ENCODE data around the gene ECSCR. TPM values are rescaled to one million over a fixed set of nuclear protein-coding genes. Genes with fewer than 3 reads are reported as not detected.

The ECSCR gene
- total and polyA plus RNA-seq, 2 of the 8 experiments (the other 6 are each of a cell fraction or from before 2014, with no cell fraction given), result 2.7 to 7.2 TPM

DNA sequence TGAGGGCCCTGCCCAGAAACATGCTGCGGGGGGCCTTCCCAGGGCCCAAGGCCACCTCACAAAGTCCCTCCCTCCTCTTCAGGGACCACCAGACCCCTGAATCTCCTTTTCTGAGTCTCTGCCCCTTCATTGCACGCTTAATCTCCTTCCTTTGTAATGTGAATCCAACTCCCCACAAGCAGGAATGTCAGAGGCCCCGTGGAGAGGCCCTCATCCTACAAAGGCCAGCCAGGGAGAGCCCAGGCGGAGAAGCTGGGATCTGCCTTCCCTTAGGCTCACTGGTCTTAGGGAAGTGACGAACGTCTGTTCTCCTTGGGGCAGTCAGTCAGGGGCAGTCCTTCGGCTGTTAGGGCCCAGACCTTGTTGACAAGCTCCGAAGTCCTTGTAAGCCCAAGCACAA lies 10.6 kb upstream of the ECSCR start (continued):
- TF ChIP-seq, protein P1, sequence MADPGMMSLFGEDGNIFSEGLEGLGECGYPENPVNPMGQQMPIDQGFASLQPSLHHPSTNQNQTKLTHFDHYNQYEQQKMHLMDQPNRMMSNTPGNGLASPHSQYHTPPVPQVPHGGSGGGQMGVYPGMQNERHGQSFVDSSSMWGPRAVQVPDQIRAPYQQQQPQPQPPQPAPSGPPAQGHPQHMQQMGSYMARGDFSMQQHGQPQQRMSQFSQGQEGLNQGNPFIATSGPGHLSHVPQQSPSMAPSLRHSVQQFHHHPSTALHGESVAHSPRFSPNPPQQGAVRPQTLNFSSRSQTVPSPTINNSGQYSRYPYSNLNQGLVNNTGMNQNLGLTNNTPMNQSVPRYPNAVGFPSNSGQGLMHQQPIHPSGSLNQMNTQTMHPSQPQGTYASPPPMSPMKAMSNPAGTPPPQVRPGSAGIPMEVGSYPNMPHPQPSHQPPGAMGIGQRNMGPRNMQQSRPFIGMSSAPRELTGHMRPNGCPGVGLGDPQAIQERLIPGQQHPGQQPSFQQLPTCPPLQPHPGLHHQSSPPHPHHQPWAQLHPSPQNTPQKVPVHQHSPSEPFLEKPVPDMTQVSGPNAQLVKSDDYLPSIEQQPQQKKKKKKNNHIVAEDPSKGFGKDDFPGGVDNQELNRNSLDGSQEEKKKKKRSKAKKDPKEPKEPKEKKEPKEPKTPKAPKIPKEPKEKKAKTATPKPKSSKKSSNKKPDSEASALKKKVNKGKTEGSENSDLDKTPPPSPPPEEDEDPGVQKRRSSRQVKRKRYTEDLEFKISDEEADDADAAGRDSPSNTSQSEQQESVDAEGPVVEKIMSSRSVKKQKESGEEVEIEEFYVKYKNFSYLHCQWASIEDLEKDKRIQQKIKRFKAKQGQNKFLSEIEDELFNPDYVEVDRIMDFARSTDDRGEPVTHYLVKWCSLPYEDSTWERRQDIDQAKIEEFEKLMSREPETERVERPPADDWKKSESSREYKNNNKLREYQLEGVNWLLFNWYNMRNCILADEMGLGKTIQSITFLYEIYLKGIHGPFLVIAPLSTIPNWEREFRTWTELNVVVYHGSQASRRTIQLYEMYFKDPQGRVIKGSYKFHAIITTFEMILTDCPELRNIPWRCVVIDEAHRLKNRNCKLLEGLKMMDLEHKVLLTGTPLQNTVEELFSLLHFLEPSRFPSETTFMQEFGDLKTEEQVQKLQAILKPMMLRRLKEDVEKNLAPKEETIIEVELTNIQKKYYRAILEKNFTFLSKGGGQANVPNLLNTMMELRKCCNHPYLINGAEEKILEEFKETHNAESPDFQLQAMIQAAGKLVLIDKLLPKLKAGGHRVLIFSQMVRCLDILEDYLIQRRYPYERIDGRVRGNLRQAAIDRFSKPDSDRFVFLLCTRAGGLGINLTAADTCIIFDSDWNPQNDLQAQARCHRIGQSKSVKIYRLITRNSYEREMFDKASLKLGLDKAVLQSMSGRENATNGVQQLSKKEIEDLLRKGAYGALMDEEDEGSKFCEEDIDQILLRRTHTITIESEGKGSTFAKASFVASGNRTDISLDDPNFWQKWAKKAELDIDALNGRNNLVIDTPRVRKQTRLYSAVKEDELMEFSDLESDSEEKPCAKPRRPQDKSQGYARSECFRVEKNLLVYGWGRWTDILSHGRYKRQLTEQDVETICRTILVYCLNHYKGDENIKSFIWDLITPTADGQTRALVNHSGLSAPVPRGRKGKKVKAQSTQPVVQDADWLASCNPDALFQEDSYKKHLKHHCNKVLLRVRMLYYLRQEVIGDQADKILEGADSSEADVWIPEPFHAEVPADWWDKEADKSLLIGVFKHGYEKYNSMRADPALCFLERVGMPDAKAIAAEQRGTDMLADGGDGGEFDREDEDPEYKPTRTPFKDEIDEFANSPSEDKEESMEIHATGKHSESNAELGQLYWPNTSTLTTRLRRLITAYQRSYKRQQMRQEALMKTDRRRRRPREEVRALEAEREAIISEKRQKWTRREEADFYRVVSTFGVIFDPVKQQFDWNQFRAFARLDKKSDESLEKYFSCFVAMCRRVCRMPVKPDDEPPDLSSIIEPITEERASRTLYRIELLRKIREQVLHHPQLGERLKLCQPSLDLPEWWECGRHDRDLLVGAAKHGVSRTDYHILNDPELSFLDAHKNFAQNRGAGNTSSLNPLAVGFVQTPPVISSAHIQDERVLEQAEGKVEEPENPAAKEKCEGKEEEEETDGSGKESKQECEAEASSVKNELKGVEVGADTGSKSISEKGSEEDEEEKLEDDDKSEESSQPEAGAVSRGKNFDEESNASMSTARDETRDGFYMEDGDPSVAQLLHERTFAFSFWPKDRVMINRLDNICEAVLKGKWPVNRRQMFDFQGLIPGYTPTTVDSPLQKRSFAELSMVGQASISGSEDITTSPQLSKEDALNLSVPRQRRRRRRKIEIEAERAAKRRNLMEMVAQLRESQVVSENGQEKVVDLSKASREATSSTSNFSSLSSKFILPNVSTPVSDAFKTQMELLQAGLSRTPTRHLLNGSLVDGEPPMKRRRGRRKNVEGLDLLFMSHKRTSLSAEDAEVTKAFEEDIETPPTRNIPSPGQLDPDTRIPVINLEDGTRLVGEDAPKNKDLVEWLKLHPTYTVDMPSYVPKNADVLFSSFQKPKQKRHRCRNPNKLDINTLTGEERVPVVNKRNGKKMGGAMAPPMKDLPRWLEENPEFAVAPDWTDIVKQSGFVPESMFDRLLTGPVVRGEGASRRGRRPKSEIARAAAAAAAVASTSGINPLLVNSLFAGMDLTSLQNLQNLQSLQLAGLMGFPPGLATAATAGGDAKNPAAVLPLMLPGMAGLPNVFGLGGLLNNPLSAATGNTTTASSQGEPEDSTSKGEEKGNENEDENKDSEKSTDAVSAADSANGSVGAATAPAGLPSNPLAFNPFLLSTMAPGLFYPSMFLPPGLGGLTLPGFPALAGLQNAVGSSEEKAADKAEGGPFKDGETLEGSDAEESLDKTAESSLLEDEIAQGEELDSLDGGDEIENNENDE (IDR thresholded peaks at IDR 0.05; ENCODE audit: insufficient replicate concordance, low read length), result no peak
- TF ChIP-seq TEAD4 (IDR thresholded peaks at IDR 0.05; ENCODE audit: low read depth, low read length) (peak; percentile 83), SP1 (IDR thresholded peaks at IDR 0.05; ENCODE audit: low read depth, low read length) (0 out of 2 replicates have a peak, but pooled peaks have one; percentile 56), SP2 (IDR thresholded peaks at IDR 0.05; ENCODE audit: low read length) (no peak), RAD21 (IDR thresholded peaks at IDR 0.05 in 1 of 2, conservative IDR thresholded peaks at IDR 0.05 in 1 of 2; ENCODE audit: low read depth in 2 of 2, low read length in 2 of 2) (peak in 1 of 2 experiments; percentile 18; a peak in 1 of 4 replicates), POLR2A (IDR thresholded peaks at IDR 0.05; ENCODE audit: control extremely low read depth in 1 of 2, low read depth in 2 of 2, low read length in 2 of 2) (peak in 1 of 2 experiments; percentile 44; a peak in 1 of 3 replicates), POLR2AphosphoS5 (IDR thresholded peaks at IDR 0.05; ENCODE audit: low read depth, low read length) (peak; percentile 22; the same call in 1 of the 2 replicates), HDAC2 (IDR thresholded peaks at IDR 0.05; ENCODE audit: borderline replicate concordance in 1 of 2, low read depth in 2 of 2, low read length in 2 of 2) (0 out of 4 replicates have a peak, but pooled peaks of 1 of the 2 experiments have one; percentile 44), TBP (IDR thresholded peaks at IDR 0.05; ENCODE audit: low read depth, low read length) (0 out of 2 replicates have a peak, but pooled peaks have one; percentile 18), NANOG (IDR thresholded peaks at IDR 0.05; ENCODE audit: insufficient read depth, low read depth, low read length, poor library complexity, severe bottlenecking) (peak; percentile 59)
